Stimulated activated CD4-positive, alpha-beta T cell treated with anti-CD3 and anti-CD28 coated beads, TNF-alpha, amount 100 ng/mL, for 48 hours (primary cell): ENCODE results near the gene PLAAT2.

Experiments used
- DNase-seq, 3 donors: peaks; one replicate each; pipeline ENCODE4 v3.0.0-alpha.2; 2020; ENCODE audit warnings: low read depth in 3 of 3

The PLAAT2 gene

GRCh38 chr11:63518548-63518947 is 44.6 kb downstream of the PLAAT2 start:
- no peak for DNase-seq

DNA sequence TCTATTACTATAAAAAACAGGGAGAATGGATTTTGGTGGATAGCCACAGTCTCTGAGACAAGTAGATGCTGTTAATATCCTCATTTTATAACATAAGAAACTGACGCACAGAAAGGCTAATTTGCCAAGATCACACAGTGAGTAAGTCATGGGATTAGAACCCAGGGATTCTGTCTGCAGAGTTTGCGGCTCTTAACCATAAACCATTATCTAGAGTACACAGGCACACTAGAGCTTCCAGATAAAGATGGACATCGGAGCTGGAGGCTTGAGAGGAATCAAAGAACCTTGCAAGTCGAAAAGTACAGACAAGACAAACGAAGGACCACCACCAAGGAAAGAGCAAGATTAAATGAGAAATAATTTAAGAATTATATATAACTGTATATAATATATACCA is 46.0 kb downstream of the PLAAT2 start:
- DNase-seq: no peak

DNA sequence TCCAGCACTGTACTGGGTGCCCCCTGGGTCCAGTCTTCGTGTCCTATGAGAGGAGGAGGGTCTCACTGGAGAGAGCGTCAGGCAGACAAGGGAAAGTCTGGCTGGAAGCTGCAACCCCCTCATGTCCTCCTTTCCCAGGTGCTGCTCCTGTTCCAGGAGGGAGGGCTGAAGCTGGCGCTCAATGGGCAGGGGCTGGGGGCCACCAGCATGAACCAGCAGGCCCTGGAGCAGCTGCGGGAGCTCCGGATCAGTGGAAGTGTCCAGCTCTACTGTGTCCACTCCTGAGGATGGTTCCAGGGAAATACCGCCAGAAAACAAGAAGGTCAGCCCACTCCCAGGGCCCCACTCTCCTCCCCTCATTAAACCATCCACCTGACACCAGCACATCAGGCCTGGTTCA is 47.1 kb downstream of the PLAAT2 start:
- DNase-seq: no peak

DNA sequence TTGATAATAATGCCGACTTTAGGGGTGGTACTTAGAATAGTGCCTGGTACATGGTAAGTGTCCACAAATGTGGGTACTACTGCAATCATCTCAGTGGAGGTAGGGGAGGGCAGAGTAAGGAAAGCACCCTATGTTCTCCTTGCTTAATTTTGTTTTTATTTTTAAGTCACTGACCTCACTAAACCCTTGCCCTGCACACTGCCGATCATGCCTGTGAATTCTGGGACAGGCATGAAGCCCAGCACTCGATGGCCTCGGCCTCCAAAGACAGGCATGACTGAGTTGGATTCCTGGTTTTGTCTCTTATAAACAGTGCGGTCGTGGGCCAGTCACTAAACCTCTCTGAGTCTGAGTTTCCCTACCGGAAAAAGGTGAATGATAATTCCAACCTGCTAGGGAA is 50.4 kb downstream of the PLAAT2 start:
- no peak for DNase-seq

GRCh38 chr11:63511048-63511748 is 52.0 kb downstream of the PLAAT2 start:
- DNase-seq: no peak

- no peak for DNase-seq
Observed at GRCh38 chr11:63510360-63511047, 52.7 kb downstream of the PLAAT2 start.

GRCh38 chr11:63508745-63509144 is 54.4 kb downstream of the PLAAT2 start:
- no peak for DNase-seq

- DNase-seq: no peak
Observed at GRCh38 chr11:63508009-63508408, 55.2 kb downstream of the PLAAT2 start.

DNA sequence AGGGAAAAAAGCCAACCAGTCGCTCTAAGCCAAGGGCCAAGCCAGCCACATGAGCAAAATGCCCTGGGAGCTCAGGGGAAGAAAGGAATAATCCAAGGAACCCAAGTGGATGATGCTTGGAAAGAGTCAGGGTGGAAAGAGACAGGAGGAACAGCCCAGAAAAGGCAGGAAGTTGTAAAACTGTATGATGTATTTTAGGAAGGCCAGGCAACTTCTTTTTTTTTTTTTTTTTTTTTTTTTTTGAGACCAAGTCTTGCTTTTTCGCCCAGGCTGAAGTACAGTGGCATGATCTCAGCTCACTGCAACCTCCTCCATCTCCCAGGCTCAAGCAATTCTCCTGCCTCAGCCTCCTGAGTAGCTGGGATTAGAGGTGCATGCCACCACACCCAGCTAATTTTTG is 55.7 kb downstream of the PLAAT2 start:
- no peak for DNase-seq

GRCh38 chr11:63506876-63507275 is 56.3 kb downstream of the PLAAT2 start:
- DNase-seq: no peak

- no peak for DNase-seq
Observed at GRCh38 chr11:63505857-63506528, 57.2 kb downstream of the PLAAT2 start, which contains the start of gene LGALS12. Gene LGALS12 (plus strand): TSS chr11:63506084. CDS start chr11:63506459, 375 bp downstream.

- no peak for DNase-seq
Observed at GRCh38 chr11:63504933-63505586, 58.1 kb downstream of the PLAAT2 start.

DNA sequence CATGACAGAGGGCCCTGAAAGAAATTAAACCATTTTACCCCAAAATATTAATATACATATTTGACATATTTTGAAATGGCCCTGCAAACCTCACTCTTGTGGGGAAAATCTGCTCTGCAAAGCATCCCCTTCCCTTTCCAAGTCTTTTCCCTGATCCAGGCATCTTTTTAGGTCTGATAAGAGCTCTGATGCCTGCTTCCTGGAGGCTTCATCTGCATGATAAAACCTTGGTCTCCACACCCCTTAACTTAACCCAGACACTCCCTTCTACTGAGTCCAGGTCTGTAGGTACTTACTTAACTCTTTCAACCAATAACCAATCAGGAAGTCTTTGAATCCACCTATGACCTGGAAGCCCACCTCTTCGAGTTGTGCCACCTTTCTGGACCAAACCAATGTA is 59.1 kb downstream of the PLAAT2 start:
- no peak for DNase-seq

- no peak for DNase-seq
Observed at GRCh38 chr11:63503492-63503891, 59.7 kb downstream of the PLAAT2 start.
